ENCODE data around the gene INMT.

DNA sequence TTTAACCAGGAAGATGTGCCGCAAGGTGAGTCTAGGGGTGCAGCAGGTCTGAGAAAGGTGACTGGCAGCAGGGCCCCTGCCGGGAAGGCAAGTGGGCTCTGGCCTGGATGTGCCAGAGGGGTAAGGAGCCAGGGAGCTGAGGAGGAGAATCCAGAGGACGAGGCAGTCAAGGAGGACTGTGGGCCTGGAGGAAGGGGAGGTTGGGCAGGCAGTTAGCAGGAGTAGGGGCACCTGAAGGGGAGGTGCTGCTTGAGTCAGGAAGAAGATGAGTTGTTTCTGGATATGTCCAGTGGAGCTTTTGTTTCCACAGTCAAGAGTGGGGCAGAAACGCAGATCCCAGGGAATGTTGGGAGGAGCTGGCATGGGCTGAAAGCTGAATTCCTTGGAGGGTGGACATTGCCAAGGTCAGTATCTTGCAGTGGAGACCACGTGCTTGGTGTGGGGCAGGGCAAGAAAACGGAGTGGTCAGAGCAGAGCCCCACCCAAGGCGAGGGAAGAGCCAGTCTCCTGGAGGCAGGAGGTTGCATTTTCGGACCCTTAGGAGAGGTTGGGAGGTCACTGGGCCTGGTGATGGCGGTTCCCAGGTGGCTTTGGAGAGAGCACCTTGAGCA is 53.3 kb downstream of the INMT start:
- TF ChIP-seq CTCF (IDR thresholded peaks at IDR 0.05), result no peak
- no peak for TF ChIP-seq POLR2A (IDR thresholded peaks at IDR 0.05)
